Measurements from ENCODE around the gene TIMM8B. TPM values are rescaled to one million over a fixed set of nuclear protein-coding genes. Genes with fewer than 3 reads are reported as not detected.
A peak's percentile ranks its signal among the peaks of the same experiment; 100 is the strongest.

TIMM8B gene
- total RNA-seq, 1 experiment from 2014 or later = 99.6 TPM

DNA sequence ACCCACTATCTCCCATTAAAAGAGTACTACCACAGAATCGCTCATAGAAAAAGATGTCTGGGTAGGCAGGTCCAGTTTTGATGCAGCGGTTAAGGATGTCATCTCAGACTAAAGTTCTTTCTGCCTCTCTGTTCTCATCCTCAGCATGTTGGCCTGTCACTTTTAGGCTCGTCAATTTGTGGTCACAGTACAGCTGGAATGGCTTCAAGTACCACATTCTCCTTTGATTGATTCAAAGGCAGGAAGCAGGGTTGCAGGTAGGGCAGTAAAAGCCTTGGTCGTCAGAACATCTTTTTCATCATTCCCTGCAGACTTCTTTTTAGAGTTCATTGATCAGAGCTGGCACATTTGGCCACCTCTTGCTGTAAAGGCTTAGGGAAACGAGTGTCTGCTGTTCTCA is 28.8 kb upstream of the TIMM8B start:
- Histone ChIP-seq H3K4me1 (ENCODE audit: insufficient read depth, low read length, poor library complexity, severe bottlenecking) (peaks cover 20% of the 10 kb centered on the region), H3K4me3 (ENCODE audit: low read depth, low read length, poor library complexity, severe bottlenecking) (no peak overlapping the region), H3K36me3 (ENCODE audit: insufficient read depth, low read length, poor library complexity, severe bottlenecking) (no peaks in the 10 kb centered on the region), H3K27ac (ENCODE audit: low read depth, low read length, poor library complexity, severe bottlenecking) (no peak overlapping the region), H3K9me3 (ENCODE audit: low read depth, low read length, poor library complexity, severe bottlenecking) (peaks cover 3% of the 10 kb centered on the region), H3K27me3 (replicated peaks; ENCODE audit: insufficient read depth, low read depth, low read length, poor library complexity) (no peaks in the 10 kb centered on the region)
- intact Hi-C loops (cut with micrococcal nuclease; ENCODE audit: unreplicated experiment) = no loop called here
- DNase-seq (ENCODE audit: low spot score) = no peak
- no TSS peak for BruUV-seq (replicated peaks)
- TF ChIP-seq, protein P1, sequence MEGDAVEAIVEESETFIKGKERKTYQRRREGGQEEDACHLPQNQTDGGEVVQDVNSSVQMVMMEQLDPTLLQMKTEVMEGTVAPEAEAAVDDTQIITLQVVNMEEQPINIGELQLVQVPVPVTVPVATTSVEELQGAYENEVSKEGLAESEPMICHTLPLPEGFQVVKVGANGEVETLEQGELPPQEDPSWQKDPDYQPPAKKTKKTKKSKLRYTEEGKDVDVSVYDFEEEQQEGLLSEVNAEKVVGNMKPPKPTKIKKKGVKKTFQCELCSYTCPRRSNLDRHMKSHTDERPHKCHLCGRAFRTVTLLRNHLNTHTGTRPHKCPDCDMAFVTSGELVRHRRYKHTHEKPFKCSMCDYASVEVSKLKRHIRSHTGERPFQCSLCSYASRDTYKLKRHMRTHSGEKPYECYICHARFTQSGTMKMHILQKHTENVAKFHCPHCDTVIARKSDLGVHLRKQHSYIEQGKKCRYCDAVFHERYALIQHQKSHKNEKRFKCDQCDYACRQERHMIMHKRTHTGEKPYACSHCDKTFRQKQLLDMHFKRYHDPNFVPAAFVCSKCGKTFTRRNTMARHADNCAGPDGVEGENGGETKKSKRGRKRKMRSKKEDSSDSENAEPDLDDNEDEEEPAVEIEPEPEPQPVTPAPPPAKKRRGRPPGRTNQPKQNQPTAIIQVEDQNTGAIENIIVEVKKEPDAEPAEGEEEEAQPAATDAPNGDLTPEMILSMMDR (conservative IDR thresholded peaks at IDR 0.05; ENCODE audit: low read depth, low read length) = no peak
- TF ChIP-seq EZH2 (IDR thresholded peaks at IDR 0.05; ENCODE audit: borderline replicate concordance, low read depth, low read length, poor library complexity, severe bottlenecking) = no peak
- CTCF ChIA-PET = interaction anchor here (0.8 kb wide), 1 partner anchor 165 kb away, joined by 6 read pairs; no protein-coding TSS in a partner anchor
- POLR2A ChIA-PET (ENCODE audit: low non-redundant PET) = no interaction called here

DNA sequence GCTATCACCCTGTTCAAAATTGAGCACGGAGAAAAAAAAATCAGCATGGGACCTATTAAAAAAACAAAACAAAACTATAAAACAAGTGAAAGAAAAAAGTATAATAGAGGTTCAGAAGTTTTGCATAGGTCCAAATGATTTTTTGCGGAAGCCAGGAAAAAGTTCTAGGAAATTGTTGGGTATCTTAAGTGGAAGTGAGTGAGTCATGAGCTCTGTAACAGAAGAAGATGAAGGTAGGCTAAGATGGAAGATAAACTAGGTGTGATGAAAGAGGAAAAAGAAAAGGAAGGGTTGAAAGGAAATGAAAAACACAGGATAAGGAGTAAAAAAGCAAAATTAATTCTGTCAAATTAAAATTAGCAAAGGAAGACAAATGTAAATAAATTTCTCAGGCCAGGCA is 27.9 kb upstream of the TIMM8B start:
- no peak for TF ChIP-seq EZH2 (IDR thresholded peaks at IDR 0.05; ENCODE audit: borderline replicate concordance, low read depth, low read length, poor library complexity, severe bottlenecking)
- TF ChIP-seq, protein P1 (conservative IDR thresholded peaks at IDR 0.05; ENCODE audit: low read depth, low read length) = no peak
- Histone ChIP-seq H3K27me3 (replicated peaks; ENCODE audit: insufficient read depth, low read depth, low read length, poor library complexity) (no peaks in the 10 kb centered on the region), H3K9me3 (ENCODE audit: low read depth, low read length, poor library complexity, severe bottlenecking) (peaks cover 3% of the 10 kb centered on the region), H3K4me1 (ENCODE audit: insufficient read depth, low read length, poor library complexity, severe bottlenecking) (peaks cover 10% of the 10 kb centered on the region), H3K36me3 (ENCODE audit: insufficient read depth, low read length, poor library complexity, severe bottlenecking) (no peaks in the 10 kb centered on the region), H3K27ac (ENCODE audit: low read depth, low read length, poor library complexity, severe bottlenecking) (no peak overlapping the region), H3K4me3 (ENCODE audit: low read depth, low read length, poor library complexity, severe bottlenecking) (no peak overlapping the region)
- no TSS peak for BruUV-seq (replicated peaks)
- intact Hi-C loops (cut with micrococcal nuclease; ENCODE audit: unreplicated experiment) = no loop called here
- ChIA-PET CTCF (interaction anchor here (0.6 to 1.2 kb wide), 3 partner anchors 13 to 165 kb away, joined by 3 to 17 read pairs (median 3); no protein-coding TSS in a partner anchor), POLR2A (ENCODE audit: low non-redundant PET) (interaction anchor here (0.5 to 0.6 kb wide), 2 partner anchors 10 to 29 kb away, joined by 3 to 11 read pairs; no protein-coding TSS in a partner anchor)
- no peak for DNase-seq (ENCODE audit: low spot score)

DNA sequence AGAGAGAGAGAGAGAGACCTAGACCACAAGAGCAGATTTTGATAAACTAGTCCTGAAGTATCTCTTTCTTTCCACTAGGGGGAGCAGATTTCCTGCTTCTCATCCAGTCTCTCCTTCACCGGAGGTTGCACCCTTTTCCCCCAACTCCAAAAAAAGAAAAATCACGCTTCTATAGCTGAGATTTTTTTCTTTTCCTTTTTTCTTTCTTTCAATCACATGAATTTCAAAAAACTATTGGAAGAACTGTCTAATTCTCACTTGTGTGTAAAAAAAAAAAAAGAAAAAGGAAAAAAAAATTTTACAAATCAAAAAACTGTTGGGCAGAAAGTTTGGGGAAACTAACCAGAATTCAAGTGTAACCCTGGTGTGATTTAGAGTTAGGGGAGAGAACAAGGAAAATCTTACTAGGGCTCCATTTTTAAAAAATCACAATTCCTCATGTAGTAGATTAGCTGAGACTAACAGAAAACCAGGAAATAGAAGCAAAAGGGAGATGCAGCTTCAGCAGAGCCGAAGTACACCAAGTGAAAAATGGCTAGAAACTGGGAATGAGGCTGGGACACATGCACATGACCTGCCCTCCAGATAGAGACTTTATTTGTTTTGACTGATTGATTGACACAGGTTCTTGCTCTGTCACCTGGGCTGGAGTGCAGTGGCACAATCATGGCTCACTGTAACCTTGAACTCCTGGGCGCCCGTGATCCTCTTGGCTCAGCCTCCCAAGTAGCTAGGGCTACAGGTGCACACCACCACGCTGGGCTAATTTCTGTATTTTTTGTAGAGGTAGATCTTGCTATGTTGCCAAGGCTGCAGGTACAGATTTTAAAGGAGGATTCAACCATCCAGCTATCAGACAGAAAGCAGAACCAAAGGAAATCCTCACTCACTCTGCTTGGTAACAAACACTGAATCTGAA is 27.2 kb upstream of the TIMM8B start:
- no peaks in the 10 kb centered on the region for H3K27me3 ChIP-seq (replicated peaks; ENCODE audit: insufficient read depth, low read depth, low read length, poor library complexity)
- H3K4me3 ChIP-seq (ENCODE audit: low read depth, low read length, poor library complexity, severe bottlenecking) = no peak overlapping the region
- H3K9me3 ChIP-seq (ENCODE audit: low read depth, low read length, poor library complexity, severe bottlenecking) = peaks cover 3% of the 10 kb centered on the region
- no peaks in the 10 kb centered on the region for H3K36me3 ChIP-seq (ENCODE audit: insufficient read depth, low read length, poor library complexity, severe bottlenecking)
- H3K27ac ChIP-seq (ENCODE audit: low read depth, low read length, poor library complexity, severe bottlenecking) = no peak overlapping the region
- ChIA-PET POLR2A (ENCODE audit: low non-redundant PET) (interaction anchor here (0.5 to 0.6 kb wide), 3 partner anchors 10 to 31 kb away, joined by 3 to 11 read pairs (median 3); no protein-coding TSS in a partner anchor), CTCF (interaction anchor here (0.6 to 1.3 kb wide), 11 partner anchors 12 to 1805 kb away, joined by 3 to 17 read pairs (median 4); partner anchors contain the start of gene BCO2)
- DNase-seq (ENCODE audit: low spot score) = peak; percentile 82
- H3K4me1 ChIP-seq (ENCODE audit: insufficient read depth, low read length, poor library complexity, severe bottlenecking) = peaks cover 5% of the 10 kb centered on the region
- TF ChIP-seq, protein P1 (conservative IDR thresholded peaks at IDR 0.05; ENCODE audit: low read depth, low read length) = peak; percentile 76
- TF ChIP-seq EZH2 (IDR thresholded peaks at IDR 0.05; ENCODE audit: borderline replicate concordance, low read depth, low read length, poor library complexity, severe bottlenecking) = no peak
- BruUV-seq (replicated peaks) = no TSS peak
- intact Hi-C loops (cut with micrococcal nuclease; ENCODE audit: unreplicated experiment) = loop anchor here (1.0 kb wide), 2 partner anchors 62 to 167 kb away; partner anchors contain the start of gene BCO2
